GM12878 (cell line): ENCODE data around the gene FMC1.

Source experiments
- EZH2 ChIP-seq: IDR thresholded peaks from 2 replicates; pipeline ENCODE4 v1.6.1; 2012; ENCODE audit warnings: low read depth, mild to moderate bottlenecking, control low read depth, inconsistent platforms, low read length, borderline replicate concordance; ENCODE audit not compliant: control insufficient read depth
- HDAC6 ChIP-seq: fragments of 200-600 bp; sonication (generic); IDR thresholded peaks from one replicate; pipeline ENCODE4 v1.8.0; 2017; ENCODE audit warnings: antibody characterized with exemption; ENCODE audit not compliant: unreplicated experiment
- NR2C1 ChIP-seq: fragments of 450-650 bp; IDR thresholded peaks from 2 replicates; pipeline ENCODE4 v1.6.1; 2017; ENCODE audit warnings: antibody characterized with exemption, mild to moderate bottlenecking, moderate library complexity
- TF ChIP-seq, protein P1 (sequence below): IDR thresholded peaks from 2 replicates; pipeline ENCODE4 v1.6.1; 2011; ENCODE audit warnings: low read depth, mild to moderate bottlenecking, low read length, moderate library complexity, borderline replicate concordance; ENCODE audit errors: extremely low read depth
- TF ChIP-seq, protein P2 (sequence below), 3 experiments: IDR thresholded peaks in 2 of 3; conservative IDR thresholded peaks in 1 of 3; 2 replicates each; pipeline ENCODE4 v1.5.1; 2011; ENCODE audit warnings: low read depth in 3 of 3, low read length in 3 of 3, mild to moderate bottlenecking in 3 of 3, control low read depth in 2 of 3, moderate library complexity in 2 of 3, inconsistent platforms in 1 of 3, mixed read lengths in 1 of 3; ENCODE audit not compliant: control insufficient read depth in 2 of 3, insufficient read depth in 1 of 3; ENCODE audit errors: extremely low read depth in 1 of 3
- TF ChIP-seq, protein P3 (sequence below): IDR thresholded peaks from 2 replicates; pipeline ENCODE4 v1.6.1; 2011; ENCODE audit warnings: low read depth, low read length, improper control_type of control experiment, borderline replicate concordance

DNA sequence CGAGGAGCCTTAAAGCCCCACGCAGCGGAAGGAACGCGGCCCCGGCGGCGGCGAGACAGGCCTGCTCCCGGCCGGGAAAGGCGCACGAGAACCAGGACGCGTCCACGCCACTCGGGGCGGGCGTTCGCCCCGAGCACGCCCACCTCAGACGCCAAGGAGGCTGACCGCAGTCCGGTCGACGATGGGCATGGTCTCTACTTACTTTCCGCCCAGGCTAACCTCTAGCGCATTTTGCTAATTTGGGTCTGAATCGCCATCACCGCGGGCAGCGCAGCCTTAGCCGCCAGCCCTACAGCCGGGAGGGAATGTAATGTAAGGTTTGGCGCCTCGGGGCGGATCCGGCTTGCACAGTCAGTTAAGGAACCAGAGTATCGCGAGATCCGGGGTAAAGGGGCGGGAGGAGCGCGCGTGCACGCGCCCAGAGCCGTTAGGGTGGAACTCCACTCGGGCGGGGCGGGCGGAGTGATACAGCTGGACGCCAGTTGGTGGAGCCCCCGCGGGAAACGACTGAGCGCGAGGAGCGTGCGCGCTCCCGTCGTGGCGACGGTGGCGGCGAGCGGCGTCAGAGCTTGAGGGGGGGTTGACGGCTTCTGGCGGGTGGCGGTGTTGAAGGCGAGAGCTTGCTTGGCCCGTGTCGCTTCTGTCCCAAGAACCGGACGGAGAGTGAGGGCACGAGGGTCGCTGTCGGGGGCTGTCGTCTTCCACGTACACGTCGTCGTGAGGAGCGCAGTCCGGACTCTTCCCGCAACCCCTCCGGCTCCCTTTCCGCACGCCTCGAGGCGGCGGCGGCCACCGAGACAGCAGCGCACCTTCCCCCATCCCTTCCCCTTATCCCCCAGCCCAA lies 18.5 kb downstream of the FMC1 start, which contains the start of gene LUC7L2:
- TF ChIP-seq EZH2 (no peak), NR2C1 (0 out of 2 replicates have a peak, but pooled peaks have one; percentile 11), HDAC6 (peak; percentile 19)
- TF ChIP-seq, protein P1, sequence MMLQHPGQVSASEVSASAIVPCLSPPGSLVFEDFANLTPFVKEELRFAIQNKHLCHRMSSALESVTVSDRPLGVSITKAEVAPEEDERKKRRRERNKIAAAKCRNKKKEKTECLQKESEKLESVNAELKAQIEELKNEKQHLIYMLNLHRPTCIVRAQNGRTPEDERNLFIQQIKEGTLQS = no peak
- TF ChIP-seq, protein P2, sequence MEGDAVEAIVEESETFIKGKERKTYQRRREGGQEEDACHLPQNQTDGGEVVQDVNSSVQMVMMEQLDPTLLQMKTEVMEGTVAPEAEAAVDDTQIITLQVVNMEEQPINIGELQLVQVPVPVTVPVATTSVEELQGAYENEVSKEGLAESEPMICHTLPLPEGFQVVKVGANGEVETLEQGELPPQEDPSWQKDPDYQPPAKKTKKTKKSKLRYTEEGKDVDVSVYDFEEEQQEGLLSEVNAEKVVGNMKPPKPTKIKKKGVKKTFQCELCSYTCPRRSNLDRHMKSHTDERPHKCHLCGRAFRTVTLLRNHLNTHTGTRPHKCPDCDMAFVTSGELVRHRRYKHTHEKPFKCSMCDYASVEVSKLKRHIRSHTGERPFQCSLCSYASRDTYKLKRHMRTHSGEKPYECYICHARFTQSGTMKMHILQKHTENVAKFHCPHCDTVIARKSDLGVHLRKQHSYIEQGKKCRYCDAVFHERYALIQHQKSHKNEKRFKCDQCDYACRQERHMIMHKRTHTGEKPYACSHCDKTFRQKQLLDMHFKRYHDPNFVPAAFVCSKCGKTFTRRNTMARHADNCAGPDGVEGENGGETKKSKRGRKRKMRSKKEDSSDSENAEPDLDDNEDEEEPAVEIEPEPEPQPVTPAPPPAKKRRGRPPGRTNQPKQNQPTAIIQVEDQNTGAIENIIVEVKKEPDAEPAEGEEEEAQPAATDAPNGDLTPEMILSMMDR (IDR thresholded peaks at IDR 0.05 in 2 of 3, conservative IDR thresholded peaks at IDR 0.05 in 1 of 3; ENCODE audit: control insufficient read depth in 2 of 3, extremely low read depth in 1 of 3, insufficient read depth in 1 of 3, low read depth in 3 of 3, low read length in 3 of 3) = peak in 1 of 3 experiments; percentile 7; a peak in 2 of 6 replicates
- TF ChIP-seq, protein P3, sequence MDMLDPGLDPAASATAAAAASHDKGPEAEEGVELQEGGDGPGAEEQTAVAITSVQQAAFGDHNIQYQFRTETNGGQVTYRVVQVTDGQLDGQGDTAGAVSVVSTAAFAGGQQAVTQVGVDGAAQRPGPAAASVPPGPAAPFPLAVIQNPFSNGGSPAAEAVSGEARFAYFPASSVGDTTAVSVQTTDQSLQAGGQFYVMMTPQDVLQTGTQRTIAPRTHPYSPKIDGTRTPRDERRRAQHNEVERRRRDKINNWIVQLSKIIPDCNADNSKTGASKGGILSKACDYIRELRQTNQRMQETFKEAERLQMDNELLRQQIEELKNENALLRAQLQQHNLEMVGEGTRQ = no peak; the same call in 1 of the 2 replicates
